IMR-90 (cell line): ENCODE measurements around the gene CCL5. TPM values are rescaled to one million over a fixed set of nuclear protein-coding genes. Genes with fewer than 3 reads are reported as not detected.

ENCODE experiments used
- ATAC-seq: fragments of 200-7000 bp; cut with Tn5 transposase; 2 replicates; pipeline ENCODE4 v1.9.1; 2020; ENCODE audit warnings: low read depth, mild to moderate bottlenecking, moderate library complexity
- BruUV-seq: library from RNA; stranded (reverse); fragments of 400-500 nt; replicated peaks from 2 replicates; lab custom pipeline; 2021; lab: Mats Ljungman, UMichigan
- CTCF ChIA-PET: fragments of 300-600 bp; formaldehyde crosslinking; extraction: SDS; loops from one replicate; lab custom pipeline; 2021; ENCODE audit warnings: antibody characterized with exemption; lab: Yijun Ruan, JAX
- POLR2A ChIA-PET: fragments of 300-600 bp; sonication (Branson Sonifier 250); formaldehyde crosslinking; loops from one replicate; lab custom pipeline; 2022; ENCODE audit warnings: antibody characterized with exemption; ENCODE audit not compliant: unreplicated experiment; lab: Charles Lee
- DNase-seq: peaks from one replicate; pipeline ENCODE4 v3.0.0; 2013
- H2AFZ ChIP-seq: replicated peaks from 2 replicates; pipeline ENCODE3; 2013; ENCODE audit warnings: low read length, mild to moderate bottlenecking; ENCODE audit not compliant: poor library complexity
- H2AK5ac ChIP-seq: 2 replicates; pipeline ENCODE4 v1.6.1; 2013; ENCODE audit warnings: low read depth, low read length, inconsistent platforms
- H2AK9ac ChIP-seq: replicated peaks from 2 replicates; pipeline ENCODE3; 2013; ENCODE audit warnings: mild to moderate bottlenecking, low read depth, low read length, moderate library complexity; ENCODE audit not compliant: poor library complexity
- H2BK120ac ChIP-seq: 2 replicates; pipeline ENCODE4 v1.6.1; 2013; ENCODE audit warnings: low read depth, low read length, inconsistent platforms
- H2BK15ac ChIP-seq: 3 replicates; pipeline ENCODE4 v1.6.1; 2013; ENCODE audit warnings: low read depth, low read length, inconsistent platforms
- H2BK20ac ChIP-seq: 2 replicates; pipeline ENCODE4 v1.6.1; 2013; ENCODE audit warnings: low read depth, mild to moderate bottlenecking, inconsistent platforms, low read length, moderate library complexity
- H2BK5ac ChIP-seq: 2 replicates; pipeline ENCODE4 v1.6.1; 2013; ENCODE audit warnings: mild to moderate bottlenecking, low read depth, low read length, inconsistent platforms; ENCODE audit not compliant: poor library complexity, severe bottlenecking
- H3K14ac ChIP-seq: replicated peaks from 2 replicates; pipeline ENCODE4 v1.6.1; 2013; ENCODE audit warnings: low read depth, low read length, inconsistent platforms
- H3K18ac ChIP-seq: 2 replicates; pipeline ENCODE4 v1.6.1; 2013; ENCODE audit warnings: low read depth, low read length, control low read depth
- H3K23ac ChIP-seq: 2 replicates; pipeline ENCODE4 v1.6.1; 2013; ENCODE audit warnings: low read depth, low read length, inconsistent platforms
- H3K27ac ChIP-seq: 2 replicates; pipeline ENCODE4 v1.5.1; 2013; ENCODE audit warnings: mild to moderate bottlenecking, control low read depth, low read length; ENCODE audit not compliant: insufficient read depth
- H3K27me3 ChIP-seq: 2 replicates; pipeline ENCODE4 v1.6.1; 2013; ENCODE audit warnings: low read length; ENCODE audit not compliant: control insufficient read depth, insufficient read depth
- H3K36me3 ChIP-seq: 2 replicates; pipeline ENCODE4 v1.6.1; 2013; ENCODE audit warnings: low read length, mixed read lengths; ENCODE audit not compliant: control insufficient read depth, insufficient read depth
- H3K4ac ChIP-seq: 2 replicates; pipeline ENCODE4 v1.6.1; 2013; ENCODE audit warnings: low read depth, low read length, inconsistent platforms
- H3K4me1 ChIP-seq: 2 replicates; pipeline ENCODE4 v1.6.1; 2013; ENCODE audit warnings: low read length, mixed read lengths; ENCODE audit not compliant: control insufficient read depth, insufficient read depth
- H3K4me2 ChIP-seq: 2 replicates; pipeline ENCODE4 v1.6.1; 2013; ENCODE audit warnings: low read depth, mild to moderate bottlenecking, control low read depth, low read length, moderate library complexity
- H3K4me3 ChIP-seq: 2 replicates; pipeline ENCODE4 v1.5.1; 2013; ENCODE audit warnings: low read depth, mild to moderate bottlenecking, control low read depth, low read length, moderate library complexity; ENCODE audit not compliant: insufficient read depth
- H3K56ac ChIP-seq: 2 replicates; pipeline ENCODE4 v1.6.1; 2013; ENCODE audit warnings: low read length, inconsistent platforms; ENCODE audit not compliant: insufficient read depth; ENCODE audit errors: extremely low read depth
- H3K79me1 ChIP-seq, 2 experiments: 2 replicates each; pipeline ENCODE4 v1.6.1; 2013; ENCODE audit warnings: low read length in 2 of 2, inconsistent platforms in 1 of 2, low read depth in 1 of 2
- H3K9ac ChIP-seq: 2 replicates; pipeline ENCODE4 v1.6.1; 2013; ENCODE audit warnings: low read depth, low read length, control low read depth
- H3K9me1 ChIP-seq: 2 replicates; pipeline ENCODE4 v1.6.1; 2013; ENCODE audit warnings: low read length, inconsistent platforms; ENCODE audit not compliant: insufficient read depth
- H3K9me3 ChIP-seq: 2 replicates; pipeline ENCODE4 v1.6.1; 2013; ENCODE audit warnings: low read length; ENCODE audit not compliant: control insufficient read depth, insufficient read depth
- H4K20me1 ChIP-seq: 2 replicates; pipeline ENCODE4 v1.6.1; 2013; ENCODE audit warnings: low read length, inconsistent platforms; ENCODE audit not compliant: insufficient read depth
- H4K5ac ChIP-seq: 2 replicates; pipeline ENCODE4 v1.6.1; 2013; ENCODE audit warnings: mild to moderate bottlenecking, low read depth, low read length, control low read depth
- H4K8ac ChIP-seq, 2 experiments: 2 replicates each; pipeline ENCODE4 v1.6.1; 2013; ENCODE audit warnings: low read depth in 2 of 2, low read length in 2 of 2, control low read depth in 1 of 2, inconsistent platforms in 1 of 2
- H4K91ac ChIP-seq: 2 replicates; pipeline ENCODE4 v1.6.1; 2013; ENCODE audit warnings: low read depth, low read length, inconsistent platforms; ENCODE audit not compliant: insufficient read depth
- BHLHE40 ChIP-seq: fragments of 150-350 bp; IDR thresholded peaks from 2 replicates; pipeline ENCODE4 v1.6.1; 2016; ENCODE audit warnings: mild to moderate bottlenecking, low read depth, low read length
- CEBPB ChIP-seq: IDR thresholded peaks from 2 replicates; pipeline ENCODE4 v1.6.1; 2012; ENCODE audit warnings: low read depth, low read length, improper control_type of control experiment
- CHD1 ChIP-seq: IDR thresholded peaks from 2 replicates; pipeline ENCODE4 v1.6.1; 2012; ENCODE audit warnings: low read depth, low read length, improper control_type of control experiment
- FOS ChIP-seq: fragments of 150-350 bp; IDR thresholded peaks from 2 replicates; pipeline ENCODE4 v1.6.1; 2016; ENCODE audit warnings: low read depth, low read length
- MAFK ChIP-seq: IDR thresholded peaks from 2 replicates; pipeline ENCODE4 v1.6.1; 2012; ENCODE audit warnings: low read depth, low read length, improper control_type of control experiment
- MAZ ChIP-seq: IDR thresholded peaks from 2 replicates; pipeline ENCODE4 v1.6.1; 2012; ENCODE audit warnings: low read depth, mild to moderate bottlenecking, low read length, improper control_type of control experiment, moderate library complexity, borderline replicate concordance
- MXI1 ChIP-seq: IDR thresholded peaks from 2 replicates; pipeline ENCODE4 v1.6.1; 2012; ENCODE audit warnings: low read depth, mild to moderate bottlenecking, low read length, moderate library complexity, borderline replicate concordance
- RAD21 ChIP-seq: IDR thresholded peaks from 2 replicates; pipeline ENCODE4 v1.6.1; 2012; ENCODE audit warnings: low read length, improper control_type of control experiment
- RCOR1 ChIP-seq: IDR thresholded peaks from 2 replicates; pipeline ENCODE4 v1.6.1; 2012; ENCODE audit warnings: mild to moderate bottlenecking, low read length, improper control_type of control experiment; ENCODE audit not compliant: insufficient replicate concordance
- RFX5 ChIP-seq: IDR thresholded peaks from 2 replicates; pipeline ENCODE4 v1.8.0; 2012; ENCODE audit warnings: low read depth, mild to moderate bottlenecking, low read length, moderate library complexity
- SMC3 ChIP-seq: fragments of 150-350 bp; IDR thresholded peaks from 2 replicates; pipeline ENCODE4 v1.6.1; 2016; ENCODE audit warnings: low read depth, mild to moderate bottlenecking, antibody characterized with exemption, low read length, moderate library complexity
- WGBS, 2 experiments: methylation state at CpG; one replicate each; pipeline versions ENCODE4 v1.1.5 to v1.1.7; 2013; ENCODE audit warnings: missing lambda C conversion rate in 2 of 2; ENCODE audit not compliant: insufficient read length in 1 of 2; ENCODE audit errors: extremely low coverage in 2 of 2; 5-methylcytosine and 5-hydroxymethylcytosine counted together
- dilution Hi-C: fragments of 300-500 bp; cut with HindIII; formaldehyde crosslinking; loops from one replicate; pipeline ENCODE4 v1.14.3; 2018; ENCODE audit warnings: low sequenced_read_pairs; ENCODE audit not compliant: unreplicated experiment
- in situ Hi-C: fragments of 300-500 bp; cut with MboI; formaldehyde crosslinking; loops from 3 replicates; pipeline ENCODE4 v1.14.3; 2019; ENCODE audit warnings: low sequenced_read_pairs, inconsistent platforms, mixed read lengths
- intact Hi-C: fragments of 100-400 bp; cut with micrococcal nuclease; formaldehyde crosslinking; loops from 2 replicates; pipeline ENCODE4 v1.10.0; 2022
- polyA plus RNA-seq, 3 experiments: library from polyadenylated mRNA; depleted of rRNA; stranded (reverse); fragments of >200 nt; gene quantifications; 2 replicates each; pipeline ENCODE4 v1.2.3, GENCODE V29; 2012; ENCODE audit warnings: low replicate concordance in 1 of 3
- total RNA-seq: library from RNA; depleted of rRNA; stranded (reverse); fragments of >200 nt; gene quantifications from 2 replicates; pipeline ENCODE4 v1.2.3, GENCODE V29; 2012
- TF ChIP-seq, protein P1 (sequence below): conservative IDR thresholded peaks from 2 replicates; pipeline ENCODE4 v1.5.1; 2012; ENCODE audit warnings: mild to moderate bottlenecking, low read depth, low read length, improper control_type of control experiment
- TF ChIP-seq, protein P2 (sequence below): fragments of 150-350 bp; IDR thresholded peaks from 2 replicates; pipeline ENCODE4 v1.6.1; 2016; ENCODE audit warnings: low read depth, mild to moderate bottlenecking, low read length, moderate library complexity, borderline replicate concordance
- TF ChIP-seq, protein P3 (sequence below): fragments of 150-350 bp; IDR thresholded peaks from 2 replicates; pipeline ENCODE4 v1.6.1; 2017; ENCODE audit warnings: mild to moderate bottlenecking, antibody characterized with exemption, low read length, low read depth

CCL5 gene
- total and polyA plus RNA-seq, 2 of the 4 experiments (the other 2 are of a cell fraction), result not detected

DNA sequence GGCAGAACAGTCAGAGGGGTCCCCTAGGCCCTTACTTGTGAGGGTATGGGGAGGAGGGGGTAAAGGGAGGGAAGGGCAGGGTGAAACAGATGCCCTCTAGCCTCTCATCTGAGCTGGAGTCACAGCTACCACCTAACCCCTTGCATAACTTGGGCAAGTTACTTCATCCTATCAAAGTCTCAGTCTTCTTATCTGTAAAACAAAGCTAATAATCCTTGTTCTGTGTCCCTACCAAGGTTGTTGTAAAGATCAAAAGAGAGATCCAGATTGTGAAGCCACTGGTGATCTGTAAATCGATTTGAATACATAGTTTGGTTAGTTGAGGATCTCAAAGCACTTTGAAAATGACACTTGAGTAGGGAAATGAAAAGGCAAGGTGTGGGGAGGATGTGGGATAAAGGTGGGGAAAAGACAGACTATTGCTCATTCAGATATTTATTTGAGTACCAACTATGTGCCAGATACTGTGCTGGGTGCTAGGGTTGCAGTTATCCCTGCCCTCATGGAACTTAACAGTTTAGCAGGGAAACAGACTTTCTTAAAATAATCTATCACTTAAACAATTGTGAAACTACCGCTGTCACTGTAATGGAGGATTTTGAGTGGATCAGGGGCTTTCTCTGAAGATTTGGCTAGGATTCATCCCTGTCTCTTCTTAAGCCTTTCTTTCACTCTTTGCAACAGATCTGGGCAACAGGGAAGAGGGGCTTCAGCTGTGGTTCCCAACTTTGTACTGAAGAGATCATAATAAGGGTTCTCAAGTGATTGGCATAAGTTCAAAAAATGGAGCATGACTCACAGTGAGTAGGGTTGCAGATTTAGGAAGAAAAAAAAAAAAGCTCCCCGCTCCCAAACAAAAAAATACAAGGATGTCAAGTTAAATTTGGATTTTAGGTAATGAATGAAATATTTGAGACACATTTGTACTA, 14.5 kb downstream of the CCL5 start:
- H2AK5ac ChIP-seq, result no peak overlapping the region
- dilution Hi-C loops (no loop called here), intact Hi-C loops (no loop called here), in situ Hi-C loops (no loop called here)
- no peak overlapping the region for H3K18ac ChIP-seq
- H3K9me3 ChIP-seq, result no peaks in the 10 kb centered on the region
- ChIA-PET CTCF (interaction anchor here (0.6 kb wide), 2 partner anchors 335 to 1164 kb away, joined by 3 to 4 read pairs; no protein-coding TSS in a partner anchor), POLR2A (interaction anchor here (0.9 kb wide), 1 partner anchor 322 kb away, joined by 3 read pairs; no protein-coding TSS in a partner anchor)
- H3K4ac ChIP-seq, result no peak overlapping the region
- H2BK15ac ChIP-seq, result no peak overlapping the region
- no peak overlapping the region for H2BK20ac ChIP-seq
- no peak overlapping the region for H4K91ac ChIP-seq
- no peaks in the 10 kb centered on the region for H3K79me1 ChIP-seq
- no peak overlapping the region for H2AFZ ChIP-seq
- H3K27me3 ChIP-seq, result no peaks in the 10 kb centered on the region
- no peak overlapping the region for H2BK5ac ChIP-seq
- no peak overlapping the region for H3K9ac ChIP-seq
- H3K27ac ChIP-seq, result no peak overlapping the region
- H2BK120ac ChIP-seq, result no peak overlapping the region
- no peaks in the 10 kb centered on the region for H3K36me3 ChIP-seq
- no peak overlapping the region for H3K4me3 ChIP-seq
- DNase-seq (peak; percentile 61), ATAC-seq (peak; percentile 37)
- H4K20me1 ChIP-seq, result no peaks in the 10 kb centered on the region
- H3K23ac ChIP-seq, result no peak overlapping the region
- H3K14ac ChIP-seq, result no peak overlapping the region
- no CpG with 5 or more reads among the region's 3 CpGs for WGBS, 2 experiments
- H3K9me1 ChIP-seq, result no peaks in the 10 kb centered on the region
- H3K4me1 ChIP-seq, result peaks cover 3% of the 10 kb centered on the region; the same call in 1 of the 2 replicates
- H4K8ac ChIP-seq, result no peak overlapping the region
- no peak overlapping the region for H4K5ac ChIP-seq
- no peak overlapping the region for H3K56ac ChIP-seq
- H2AK9ac ChIP-seq, result no peak overlapping the region
- H3K4me2 ChIP-seq, result no peak overlapping the region
- BruUV-seq, result no TSS peak
- TF ChIP-seq FOS (no peak), RFX5 (no peak), RCOR1 (no peak), CEBPB (no peak), RAD21 (no peak), MAZ (no peak), MAFK (no peak), BHLHE40 (no peak), MXI1 (no peak), CHD1 (no peak), SMC3 (no peak)
- TF ChIP-seq, protein P1, sequence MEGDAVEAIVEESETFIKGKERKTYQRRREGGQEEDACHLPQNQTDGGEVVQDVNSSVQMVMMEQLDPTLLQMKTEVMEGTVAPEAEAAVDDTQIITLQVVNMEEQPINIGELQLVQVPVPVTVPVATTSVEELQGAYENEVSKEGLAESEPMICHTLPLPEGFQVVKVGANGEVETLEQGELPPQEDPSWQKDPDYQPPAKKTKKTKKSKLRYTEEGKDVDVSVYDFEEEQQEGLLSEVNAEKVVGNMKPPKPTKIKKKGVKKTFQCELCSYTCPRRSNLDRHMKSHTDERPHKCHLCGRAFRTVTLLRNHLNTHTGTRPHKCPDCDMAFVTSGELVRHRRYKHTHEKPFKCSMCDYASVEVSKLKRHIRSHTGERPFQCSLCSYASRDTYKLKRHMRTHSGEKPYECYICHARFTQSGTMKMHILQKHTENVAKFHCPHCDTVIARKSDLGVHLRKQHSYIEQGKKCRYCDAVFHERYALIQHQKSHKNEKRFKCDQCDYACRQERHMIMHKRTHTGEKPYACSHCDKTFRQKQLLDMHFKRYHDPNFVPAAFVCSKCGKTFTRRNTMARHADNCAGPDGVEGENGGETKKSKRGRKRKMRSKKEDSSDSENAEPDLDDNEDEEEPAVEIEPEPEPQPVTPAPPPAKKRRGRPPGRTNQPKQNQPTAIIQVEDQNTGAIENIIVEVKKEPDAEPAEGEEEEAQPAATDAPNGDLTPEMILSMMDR, result no peak
- TF ChIP-seq, protein P2, sequence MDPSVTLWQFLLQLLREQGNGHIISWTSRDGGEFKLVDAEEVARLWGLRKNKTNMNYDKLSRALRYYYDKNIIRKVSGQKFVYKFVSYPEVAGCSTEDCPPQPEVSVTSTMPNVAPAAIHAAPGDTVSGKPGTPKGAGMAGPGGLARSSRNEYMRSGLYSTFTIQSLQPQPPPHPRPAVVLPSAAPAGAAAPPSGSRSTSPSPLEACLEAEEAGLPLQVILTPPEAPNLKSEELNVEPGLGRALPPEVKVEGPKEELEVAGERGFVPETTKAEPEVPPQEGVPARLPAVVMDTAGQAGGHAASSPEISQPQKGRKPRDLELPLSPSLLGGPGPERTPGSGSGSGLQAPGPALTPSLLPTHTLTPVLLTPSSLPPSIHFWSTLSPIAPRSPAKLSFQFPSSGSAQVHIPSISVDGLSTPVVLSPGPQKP, result no peak
- TF ChIP-seq, protein P3, sequence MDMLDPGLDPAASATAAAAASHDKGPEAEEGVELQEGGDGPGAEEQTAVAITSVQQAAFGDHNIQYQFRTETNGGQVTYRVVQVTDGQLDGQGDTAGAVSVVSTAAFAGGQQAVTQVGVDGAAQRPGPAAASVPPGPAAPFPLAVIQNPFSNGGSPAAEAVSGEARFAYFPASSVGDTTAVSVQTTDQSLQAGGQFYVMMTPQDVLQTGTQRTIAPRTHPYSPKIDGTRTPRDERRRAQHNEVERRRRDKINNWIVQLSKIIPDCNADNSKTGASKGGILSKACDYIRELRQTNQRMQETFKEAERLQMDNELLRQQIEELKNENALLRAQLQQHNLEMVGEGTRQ, result no peak
